Activated gamma-delta T cell (primary cell): ENCODE measurements around the gene STK32A.

ENCODE experiments used
- DNase-seq: peaks from one replicate; lab custom pipeline; 2025; lab: John Stamatoyannopoulos, UW

STK32A gene

GRCh38 chr5:147426640-147427327 lies 192.0 kb downstream of the STK32A start:
- DNase-seq = no peak

- DNase-seq = no peak
Observed at GRCh38 chr5:147427521-147428401, 192.9 kb downstream of the STK32A start.

- DNase-seq = no peak
Observed at GRCh38 chr5:147430628-147431027, 195.8 kb downstream of the STK32A start.

GRCh38 chr5:147431586-147431985 lies 196.8 kb downstream of the STK32A start:
- no peak for DNase-seq

GRCh38 chr5:147432323-147432722 lies 197.5 kb downstream of the STK32A start:
- no peak for DNase-seq

GRCh38 chr5:147434049-147434448 lies 199.2 kb downstream of the STK32A start:
- no peak for DNase-seq

GRCh38 chr5:147436596-147436995 lies 201.8 kb downstream of the STK32A start:
- DNase-seq = no peak

- DNase-seq = no peak
Observed at GRCh38 chr5:147437161-147437596, 202.4 kb downstream of the STK32A start.
